CD4-positive, alpha-beta T cell treated with Interleukin-17A for 1 hour (primary cell): Measurements from ENCODE around the gene NUP93.

ENCODE experiments used
- DNase-seq: peaks from one replicate; pipeline ENCODE4 v3.0.0-alpha.2; 2020

Gene NUP93

DNA sequence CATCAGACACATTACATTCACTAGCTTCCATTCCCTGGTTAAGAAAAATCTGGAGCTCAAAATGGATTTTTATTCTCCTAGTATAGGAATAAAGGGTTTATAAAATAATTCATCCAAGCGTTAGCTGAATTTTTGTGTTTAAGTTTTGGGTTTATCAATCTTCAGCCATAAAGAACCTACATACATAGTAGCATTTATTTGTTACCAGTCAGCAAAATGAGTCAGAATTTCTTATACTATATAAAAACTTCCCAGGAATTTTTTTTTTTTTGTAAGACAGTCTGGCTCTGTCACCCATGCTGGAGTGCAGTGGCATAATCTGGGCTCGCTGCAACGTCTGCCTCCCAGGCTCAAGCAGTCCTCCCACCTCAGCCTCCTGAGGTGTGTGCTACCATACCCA lies 94.9 kb downstream of the NUP93 start:
- DNase-seq = no peak

DNA sequence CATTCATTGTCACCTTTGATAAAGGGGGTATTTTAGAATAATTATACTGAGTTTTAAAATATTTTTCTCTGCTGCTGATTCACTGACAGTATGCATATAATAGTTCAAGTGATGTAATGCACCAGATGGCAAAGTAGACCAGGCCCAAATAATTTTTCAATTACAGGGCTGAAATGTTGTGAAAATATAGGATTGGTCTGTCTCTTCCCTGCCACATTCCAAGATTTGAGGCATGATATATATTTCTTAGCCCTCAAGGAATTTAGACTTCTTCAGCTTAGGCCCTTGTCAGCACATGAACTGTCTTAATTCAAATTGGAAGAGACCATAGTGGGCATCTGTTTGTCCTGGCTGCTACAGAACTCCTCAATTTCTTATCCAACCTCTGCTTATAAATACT lies 95.9 kb downstream of the NUP93 start:
- DNase-seq = no peak

- no peak for DNase-seq
Observed at GRCh38 chr16:56828647-56829046, 98.7 kb downstream of the NUP93 start.

DNA sequence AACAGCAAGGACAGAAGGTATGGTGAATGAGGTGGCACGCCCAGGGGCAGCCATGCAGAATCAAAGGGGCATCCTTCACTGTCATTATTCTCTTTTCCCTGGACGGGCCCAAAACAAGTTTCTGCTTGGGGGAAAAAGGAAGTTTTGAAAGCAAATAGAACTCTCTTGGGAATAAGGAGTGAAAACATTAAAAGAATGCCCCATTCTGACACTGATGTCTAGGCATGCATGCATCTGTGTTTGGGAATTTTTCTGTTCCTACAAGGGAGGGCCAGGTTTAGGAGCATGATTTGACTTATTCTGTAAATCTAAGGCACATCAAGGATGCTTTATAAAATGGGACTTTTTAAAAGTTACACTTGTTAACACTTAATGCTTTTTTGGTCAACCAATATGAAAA lies 100.7 kb downstream of the NUP93 start:
- DNase-seq = no peak

GRCh38 chr16:56832768-56833167 lies 102.8 kb downstream of the NUP93 start:
- DNase-seq = no peak

GRCh38 chr16:56833243-56833970 lies 103.5 kb downstream of the NUP93 start:
- no peak for DNase-seq

DNA sequence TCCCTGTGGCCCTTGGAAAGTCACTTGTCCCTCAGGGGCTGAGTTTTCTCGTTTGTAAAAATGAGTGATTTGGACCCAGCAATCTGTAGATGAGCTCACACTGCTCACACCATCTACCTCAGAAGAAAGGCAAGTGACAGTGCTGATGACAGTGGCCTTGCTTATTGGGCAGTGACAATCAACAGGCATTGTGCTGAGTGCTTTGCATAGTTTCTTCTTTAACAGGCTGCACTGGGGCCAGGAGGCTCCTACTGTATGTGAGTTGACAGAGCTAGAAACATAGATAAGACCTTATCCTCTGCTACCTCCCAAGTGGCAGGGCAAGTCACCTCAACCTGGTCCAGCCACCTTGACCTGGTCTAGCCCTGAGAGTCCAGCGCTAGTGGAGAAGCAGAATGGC lies 105.4 kb downstream of the NUP93 start:
- no peak for DNase-seq

DNA sequence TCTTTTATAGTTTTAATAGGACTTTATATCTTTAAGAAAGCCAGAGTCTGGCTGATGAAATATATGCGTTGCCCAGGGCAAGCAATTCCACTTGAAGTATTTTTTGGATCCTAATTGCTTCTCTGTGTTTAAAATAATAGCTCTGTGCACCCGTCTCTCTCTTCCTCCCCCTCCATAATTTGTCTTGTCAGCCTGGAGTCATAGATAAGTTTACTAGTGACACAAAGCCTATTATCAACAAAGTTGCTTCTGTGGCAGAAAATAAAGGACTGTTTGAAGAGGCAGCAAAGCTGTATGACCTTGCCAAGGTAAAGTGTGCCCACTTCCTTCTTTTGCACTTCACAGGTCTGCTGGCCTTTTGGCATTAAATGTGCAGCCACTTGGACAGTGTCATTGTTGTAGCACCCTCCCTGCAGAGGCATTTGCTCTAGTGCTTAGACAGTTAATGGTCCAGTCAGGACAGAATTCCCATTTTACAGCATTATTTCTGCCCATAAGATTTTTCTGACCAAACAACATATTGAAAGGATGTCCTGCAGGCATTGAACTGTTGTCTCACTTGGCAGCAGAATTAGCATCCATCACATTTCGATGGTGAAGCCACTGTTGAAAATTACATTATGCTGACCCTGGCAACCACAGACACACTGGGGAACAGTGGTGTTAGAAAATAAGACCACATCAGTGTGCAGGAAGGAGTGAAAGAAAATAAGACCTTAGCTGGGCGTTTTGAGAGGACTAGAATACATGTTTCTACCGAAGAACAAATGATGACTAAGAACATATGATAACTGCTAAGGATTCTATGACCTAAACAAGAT lies 106.7 kb downstream of the NUP93 start:
- DNase-seq = no peak

GRCh38 chr16:56838622-56839337 lies 108.9 kb downstream of the NUP93 start:
- no peak for DNase-seq

- no peak for DNase-seq
Observed at GRCh38 chr16:56841233-56841632, 111.3 kb downstream of the NUP93 start.

DNA sequence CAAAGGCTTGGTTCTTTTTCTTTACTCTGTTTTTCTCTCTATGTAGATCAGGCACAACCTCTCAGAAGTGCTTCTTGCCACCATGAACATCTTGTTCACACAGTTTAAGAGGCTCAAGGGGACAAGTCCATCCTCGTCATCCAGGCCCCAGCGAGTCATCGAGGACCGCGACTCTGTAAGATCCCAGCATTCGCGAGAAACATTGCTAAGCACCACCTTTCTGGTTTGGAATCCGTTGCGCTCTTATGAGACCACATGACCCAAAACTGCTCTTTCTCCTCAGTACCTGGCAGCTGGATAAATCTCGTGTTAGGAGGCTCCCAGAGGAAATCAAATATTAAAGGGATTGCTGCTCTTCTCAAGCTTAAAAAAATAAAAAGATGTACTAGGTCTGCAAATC lies 111.7 kb downstream of the NUP93 start:
- DNase-seq = no peak

GRCh38 chr16:56842133-56842532 lies 112.2 kb downstream of the NUP93 start:
- DNase-seq = no peak

GRCh38 chr16:56844056-56844455 lies 114.1 kb downstream of the NUP93 start:
- DNase-seq = no peak

GRCh38 chr16:56847173-56847910 lies 117.4 kb downstream of the NUP93 start:
- DNase-seq = no peak

DNA sequence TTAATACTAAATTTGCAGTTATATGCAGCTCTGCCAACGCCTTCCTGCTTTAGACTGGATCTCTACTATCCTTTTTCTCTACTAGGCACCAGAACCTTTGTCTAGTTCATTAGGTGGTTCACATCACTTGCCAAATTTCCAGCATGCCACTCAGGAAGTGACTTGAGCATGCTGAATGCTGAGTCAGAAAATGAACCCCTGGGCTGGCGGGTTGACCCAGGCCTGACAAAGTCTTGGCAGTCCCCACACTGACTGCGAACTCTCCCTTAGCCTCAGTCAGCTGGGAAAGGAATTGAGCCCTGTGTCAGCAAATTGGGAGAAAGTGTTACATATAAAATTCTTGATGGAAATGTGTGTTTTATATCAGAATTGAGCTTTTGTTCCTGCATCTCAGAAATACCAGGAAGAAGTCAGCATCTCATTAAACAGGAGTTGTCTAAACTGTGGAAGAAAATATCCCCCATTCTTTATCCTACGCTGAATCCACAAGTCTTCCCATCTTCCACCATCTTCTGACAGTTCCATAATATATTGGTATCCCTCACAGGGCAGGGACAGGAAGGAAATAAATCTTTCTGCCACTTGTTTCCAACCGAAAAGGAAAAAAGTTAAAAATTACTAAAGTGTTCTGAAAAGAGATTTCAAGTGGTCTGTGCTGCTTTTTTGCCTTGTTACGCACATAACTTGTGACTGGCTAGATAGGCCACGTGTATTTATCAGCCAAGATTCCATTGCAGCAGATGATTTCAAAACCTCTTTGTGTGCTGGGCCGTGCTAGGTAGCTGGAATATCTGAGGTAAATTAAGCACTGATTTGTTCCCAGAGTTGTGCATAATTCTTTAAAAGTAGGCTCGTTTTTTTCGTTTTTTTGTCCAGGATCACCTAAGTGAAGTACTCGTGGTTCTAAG lies 118.4 kb downstream of the NUP93 start:
- no peak for DNase-seq

DNA sequence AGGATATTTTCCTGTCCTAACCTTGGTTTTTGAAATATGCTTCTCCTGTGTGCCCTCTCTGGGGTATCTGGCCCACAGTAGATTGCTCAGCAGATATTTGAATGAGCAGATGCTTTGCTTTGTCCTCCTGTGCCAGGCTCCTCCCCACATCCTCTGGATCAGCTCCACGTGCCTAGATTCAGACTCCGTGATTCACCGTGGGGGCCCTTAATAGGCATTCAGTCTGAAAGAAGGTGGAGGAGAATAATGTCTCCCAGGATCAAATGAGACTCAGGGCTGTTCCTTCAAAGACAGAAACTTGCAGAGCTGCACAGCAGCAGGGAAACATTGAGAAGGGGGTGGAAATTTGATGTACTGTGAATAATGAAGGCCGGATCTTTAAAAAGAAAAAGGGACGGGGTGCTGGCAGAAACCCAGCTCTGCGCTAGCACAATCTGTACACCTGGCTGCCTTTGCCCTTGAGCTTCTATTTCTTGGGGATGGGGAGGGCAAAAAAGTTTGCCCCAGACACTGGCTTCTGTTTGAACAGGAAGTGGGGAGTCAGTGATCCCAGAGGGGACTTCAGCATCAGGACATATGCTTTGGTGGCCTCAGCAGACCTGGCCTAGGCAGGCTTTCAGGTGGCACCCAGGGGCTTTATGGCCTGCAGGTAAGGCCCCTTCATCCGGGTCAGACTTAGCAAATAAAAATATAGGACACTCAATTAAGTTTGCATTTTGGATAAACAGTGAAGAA lies 119.2 kb downstream of the NUP93 start:
- no peak for DNase-seq

DNA sequence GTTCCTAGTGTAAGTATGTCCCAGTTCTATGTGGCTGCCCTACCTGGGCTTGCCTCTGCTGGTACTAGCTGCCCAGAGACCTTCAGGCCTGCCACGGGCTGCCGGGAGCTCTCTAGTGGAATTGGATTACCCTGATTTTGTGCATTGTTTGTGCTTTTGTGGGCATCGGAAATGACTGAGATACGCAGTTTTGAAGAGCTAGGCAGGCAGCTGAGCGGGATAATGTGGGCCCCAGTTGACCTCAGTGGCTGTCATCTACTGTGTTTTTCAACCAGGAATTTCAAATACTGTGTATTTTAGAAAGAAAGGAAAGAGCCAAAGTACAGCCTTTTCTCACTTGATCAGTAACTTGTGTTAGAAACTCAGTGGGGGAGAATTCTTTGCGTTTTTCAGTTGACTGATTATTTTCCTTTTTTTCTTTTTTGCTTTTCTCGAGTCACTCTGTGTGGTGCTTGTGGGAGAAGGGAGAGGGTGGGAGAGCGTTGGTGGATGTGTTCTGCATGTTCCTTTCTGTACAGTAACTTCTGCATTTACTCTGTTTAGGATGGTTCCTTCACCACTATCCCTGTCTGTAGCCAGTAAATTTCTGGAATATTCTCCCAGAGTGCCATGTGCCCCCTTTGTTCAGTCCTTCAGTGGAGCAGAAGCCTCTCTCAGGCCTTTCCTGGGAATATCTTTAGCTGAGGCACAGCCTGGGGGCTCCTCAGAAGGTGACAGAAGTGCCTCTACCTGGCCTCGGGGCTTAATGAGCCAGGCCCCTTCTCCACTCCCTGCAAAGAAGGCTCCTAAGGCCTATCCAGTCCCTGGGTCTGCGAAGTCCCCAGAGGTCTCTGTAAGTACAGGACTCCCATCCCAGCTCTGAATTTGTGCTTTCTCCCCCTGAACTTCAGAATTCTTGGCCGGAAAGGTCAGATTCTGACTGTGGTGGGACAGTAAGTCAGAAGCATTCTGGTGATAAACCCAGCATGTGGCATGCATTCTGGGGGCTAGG lies 120.1 kb downstream of the NUP93 start:
- DNase-seq = no peak

GRCh38 chr16:56851671-56852400 lies 121.9 kb downstream of the NUP93 start:
- no peak for DNase-seq

DNA sequence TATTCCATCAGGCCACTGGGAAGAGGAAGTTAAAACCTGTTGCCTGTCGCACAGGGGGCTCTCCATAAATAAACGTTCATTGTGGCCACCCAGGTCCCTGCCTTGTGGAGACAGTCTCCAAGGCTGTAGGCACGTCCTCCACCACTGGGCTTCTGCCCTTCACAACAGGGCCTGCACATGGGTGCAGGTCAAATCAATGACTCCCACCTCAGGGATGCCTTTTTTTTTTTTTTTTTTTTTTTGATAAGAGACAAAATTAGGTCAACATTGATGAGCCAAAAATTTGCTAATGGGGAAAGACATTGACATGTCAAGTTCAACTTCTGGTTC lies 122.4 kb downstream of the NUP93 start:
- DNase-seq = no peak
